Measurements from ENCODE around the gene SUMF1. TPM values are rescaled to one million over a fixed set of nuclear protein-coding genes. Genes with fewer than 3 reads are reported as not detected.

The SUMF1 gene
- total and polyA plus RNA-seq, 4 donors = 13.0 to 34.2 (median 23.5) TPM

GRCh38 chr3:4356546-4357410 lies 110.3 kb downstream of the SUMF1 start:
- Histone ChIP-seq H3K4me3 (ENCODE audit: low read depth in 1 of 3, low read length in 3 of 3) (no peak overlapping the region), H3K27ac (ENCODE audit: low read depth in 1 of 2, low read length in 2 of 2) (no peak overlapping the region), H3K36me3 (ENCODE audit: control insufficient read depth in 4 of 4, insufficient read depth in 3 of 4, low read depth in 1 of 4, low read length in 3 of 4) (peaks cover 0 to 3% (median 0%) of the 10 kb centered on the region in 4 donors), H3K27me3 (ENCODE audit: control insufficient read depth in 4 of 4, insufficient read depth in 4 of 4, low read length in 3 of 4) (no peaks in the 10 kb centered on the region), H3K9ac (ENCODE audit: low read depth in 1 of 2, low read length in 2 of 2) (no peak overlapping the region), H3K9me3 (ENCODE audit: control insufficient read depth in 4 of 4, low read length in 3 of 4) (no peaks in the 10 kb centered on the region), H3K4me1 (ENCODE audit: control insufficient read depth in 4 of 4, insufficient read depth in 4 of 4, low read length in 3 of 4) (peaks cover 4 to 24% (median 17%) of the 10 kb centered on the region in 4 donors)
- 84% methylated on average over 10 of the region's 10 CpGs for WGBS
- DNase-seq (ENCODE audit: low spot score) = no peak
- TF ChIP-seq NR2F2 (IDR thresholded peaks at IDR 0.05) (no peak), RXRA (IDR thresholded peaks at IDR 0.05) (no peak), FOXA1 (IDR thresholded peaks at IDR 0.05) (no peak)

DNA sequence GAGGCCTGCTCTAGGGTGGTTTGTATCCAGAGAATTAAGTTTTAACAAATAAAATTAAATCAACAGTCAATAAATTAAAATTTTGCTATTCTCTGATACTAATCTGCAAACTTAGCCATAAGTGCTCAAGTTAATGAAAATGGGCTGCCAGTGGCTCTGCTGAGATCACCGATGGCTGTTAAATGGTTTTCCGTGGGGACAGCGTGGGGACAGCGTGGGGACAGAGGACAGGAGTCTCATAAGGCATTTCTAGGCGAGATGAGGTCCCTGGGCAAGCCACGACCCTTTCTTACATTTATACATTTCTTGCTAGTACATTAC lies 110.9 kb downstream of the SUMF1 start:
- TF ChIP-seq HNF4G (IDR thresholded peaks at IDR 0.05) (no peak), JUND (IDR thresholded peaks at IDR 0.05) (no peak), FOXA1 (IDR thresholded peaks at IDR 0.05) (no peak), HNF4A (conservative IDR thresholded peaks at IDR 0.05) (no peak), FOXA2 (IDR thresholded peaks at IDR 0.05) (no peak), NR2F2 (IDR thresholded peaks at IDR 0.05) (no peak), YY1 (IDR thresholded peaks at IDR 0.05) (no peak), EGR1 (IDR thresholded peaks at IDR 0.05; ENCODE audit: low read depth in 2 of 2) (no peak), SP1 (IDR thresholded peaks at IDR 0.05) (no peak), GABPA (IDR thresholded peaks at IDR 0.05 in 1 of 2, conservative IDR thresholded peaks at IDR 0.05 in 1 of 2) (no peak), RXRA (IDR thresholded peaks at IDR 0.05) (no peak)
- no peak overlapping the region for H3K4me3 ChIP-seq (ENCODE audit: low read depth in 1 of 3, low read length in 3 of 3)
- H3K9ac ChIP-seq (ENCODE audit: low read depth in 1 of 2, low read length in 2 of 2) = no peak overlapping the region
- peak overlapping the region in 1 of 2 donors; percentile 48 for H3K27ac ChIP-seq (ENCODE audit: low read depth in 1 of 2, low read length in 2 of 2)
- H3K4me1 ChIP-seq (ENCODE audit: control insufficient read depth in 4 of 4, insufficient read depth in 4 of 4, low read length in 3 of 4) = peaks cover 4 to 26% (median 17%) of the 10 kb centered on the region in 4 donors
- H3K36me3 ChIP-seq (ENCODE audit: control insufficient read depth in 4 of 4, insufficient read depth in 3 of 4, low read depth in 1 of 4, low read length in 3 of 4) = no peaks in the 10 kb centered on the region
- DNase-seq (ENCODE audit: low spot score) = no peak
- H3K9me3 ChIP-seq (ENCODE audit: control insufficient read depth in 4 of 4, low read length in 3 of 4) = no peaks in the 10 kb centered on the region
- H3K27me3 ChIP-seq (ENCODE audit: control insufficient read depth in 4 of 4, insufficient read depth in 4 of 4, low read length in 3 of 4) = no peaks in the 10 kb centered on the region
- WGBS = 93% methylated on average over 6 of the region's 6 CpGs

DNA sequence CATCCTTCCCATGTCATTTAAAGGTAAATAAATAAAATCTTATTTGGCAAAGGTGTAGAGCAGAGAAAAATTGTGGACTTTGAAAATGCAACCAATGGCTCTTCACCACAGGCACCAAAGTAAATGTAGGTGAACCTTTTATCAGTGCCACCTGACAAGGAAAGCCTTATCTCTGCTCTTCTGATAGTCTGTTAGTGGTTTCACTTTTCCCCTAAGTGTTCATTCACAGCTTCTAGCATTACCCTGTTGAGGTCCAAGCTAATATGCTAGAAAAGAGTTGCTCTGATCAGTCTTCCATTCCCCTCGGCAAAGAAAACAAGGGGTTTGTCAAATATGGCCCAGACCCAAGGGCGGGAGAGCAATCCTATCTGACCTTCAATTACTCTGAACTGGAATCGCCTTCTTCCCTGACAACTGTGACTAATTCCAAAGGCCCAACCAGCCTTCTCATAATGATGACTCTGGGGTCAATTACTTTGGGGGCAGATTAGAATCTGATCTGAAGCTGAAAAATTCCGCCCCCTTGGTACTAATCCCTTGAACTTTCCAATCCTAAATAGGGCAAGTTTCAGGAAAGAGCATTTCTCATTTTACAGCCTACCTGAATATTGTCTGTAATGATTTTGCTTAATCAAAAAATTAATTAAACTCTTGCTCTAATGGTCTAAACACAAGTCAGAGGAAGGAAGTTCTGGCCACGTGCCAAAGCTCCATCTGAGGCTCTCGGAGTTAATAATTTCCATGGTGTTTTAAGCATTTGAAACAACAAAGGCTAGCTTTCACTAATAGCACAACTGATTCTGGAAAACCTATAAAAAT lies 111.5 kb downstream of the SUMF1 start:
- H3K27me3 ChIP-seq (ENCODE audit: control insufficient read depth in 4 of 4, insufficient read depth in 4 of 4, low read length in 3 of 4) = no peaks in the 10 kb centered on the region
- TF ChIP-seq HNF4G (IDR thresholded peaks at IDR 0.05) (no peak), FOXA2 (IDR thresholded peaks at IDR 0.05) (no peak), HNF4A (conservative IDR thresholded peaks at IDR 0.05) (peak; percentile 24 to 44), JUND (IDR thresholded peaks at IDR 0.05) (peak in 1 of 2 donors; percentile 28), RXRA (IDR thresholded peaks at IDR 0.05) (peak; percentile 47 to 55), TAF1 (conservative IDR thresholded peaks at IDR 0.05) (no peak), FOXA1 (IDR thresholded peaks at IDR 0.05) (no peak), RAD21 (IDR thresholded peaks at IDR 0.05) (no peak)
- DNase-seq (ENCODE audit: low spot score) = peak; percentile 47
- 30% methylated on average over 6 of the region's 6 CpGs for WGBS
- H3K36me3 ChIP-seq (ENCODE audit: control insufficient read depth in 4 of 4, insufficient read depth in 3 of 4, low read depth in 1 of 4, low read length in 3 of 4) = no peaks in the 10 kb centered on the region
- no peak overlapping the region for H3K4me3 ChIP-seq (ENCODE audit: low read depth in 1 of 3, low read length in 3 of 3)
- H3K9me3 ChIP-seq (ENCODE audit: control insufficient read depth in 4 of 4, low read length in 3 of 4) = no peaks in the 10 kb centered on the region
- peak overlapping the region; percentile 48 to 57 for H3K27ac ChIP-seq (ENCODE audit: low read depth in 1 of 2, low read length in 2 of 2)
- peaks cover 2 to 29% (median 16%) of the 10 kb centered on the region in 4 donors for H3K4me1 ChIP-seq (ENCODE audit: control insufficient read depth in 4 of 4, insufficient read depth in 4 of 4, low read length in 3 of 4)
- peak overlapping the region in 1 of 2 donors; percentile 68 for H3K9ac ChIP-seq (ENCODE audit: low read depth in 1 of 2, low read length in 2 of 2)
